AG08396 (cell line): Measurements from ENCODE around the gene ZNF627.
"Not testable (repeated sequence)": the region's sequence is repeated elsewhere in the genome, so short reads cannot be mapped to it uniquely, and the experiment has no call there.

Experiments
- DNase-seq: peaks from one replicate; pipeline ENCODE4 v3.0.0; 2012; ENCODE audit warnings: low spot score, mixed read lengths

ZNF627 gene

GRCh38 chr19:11597202-11598102, at the start of gene ZNF627:
TSS of gene ZNF627 (plus strand) at chr19:11597483. CDS start at chr19:11597628, 145 bp downstream.
- DNase-seq, result peak; percentile 99

- no peak for DNase-seq
Measured at GRCh38 chr19:11547929-11548700, 49.2 kb upstream of the ZNF627 start.

DNA sequence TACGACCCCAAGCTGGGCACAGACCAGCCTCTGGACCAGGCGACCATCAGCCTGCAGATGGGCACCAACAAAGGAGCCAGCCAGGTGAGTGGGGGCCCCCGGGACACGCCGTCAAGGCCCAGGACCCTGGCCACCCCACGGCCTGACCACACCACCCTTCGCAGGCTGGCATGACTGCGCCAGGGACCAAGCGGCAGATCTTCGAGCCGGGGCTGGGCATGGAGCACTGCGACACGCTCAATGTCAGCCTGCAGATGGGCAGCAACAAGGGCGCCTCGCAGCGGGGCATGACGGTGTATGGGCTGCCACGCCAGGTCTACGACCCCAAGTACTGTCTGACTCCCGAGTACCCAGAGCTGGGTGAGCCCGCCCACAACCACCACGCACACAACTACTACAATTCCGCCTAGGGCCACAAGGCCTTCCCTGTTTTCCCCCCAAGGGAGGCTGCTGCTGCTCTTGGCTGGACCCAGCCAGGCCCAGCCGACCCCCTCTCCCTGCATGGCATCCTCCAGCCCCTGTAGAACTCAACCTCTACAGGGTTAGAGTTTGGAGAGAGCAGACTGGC, 47.8 kb upstream of the ZNF627 start:
- DNase-seq, result no peak

GRCh38 chr19:11550265-11550664, 47.0 kb upstream of the ZNF627 start:
- DNase-seq, result no peak

DNA sequence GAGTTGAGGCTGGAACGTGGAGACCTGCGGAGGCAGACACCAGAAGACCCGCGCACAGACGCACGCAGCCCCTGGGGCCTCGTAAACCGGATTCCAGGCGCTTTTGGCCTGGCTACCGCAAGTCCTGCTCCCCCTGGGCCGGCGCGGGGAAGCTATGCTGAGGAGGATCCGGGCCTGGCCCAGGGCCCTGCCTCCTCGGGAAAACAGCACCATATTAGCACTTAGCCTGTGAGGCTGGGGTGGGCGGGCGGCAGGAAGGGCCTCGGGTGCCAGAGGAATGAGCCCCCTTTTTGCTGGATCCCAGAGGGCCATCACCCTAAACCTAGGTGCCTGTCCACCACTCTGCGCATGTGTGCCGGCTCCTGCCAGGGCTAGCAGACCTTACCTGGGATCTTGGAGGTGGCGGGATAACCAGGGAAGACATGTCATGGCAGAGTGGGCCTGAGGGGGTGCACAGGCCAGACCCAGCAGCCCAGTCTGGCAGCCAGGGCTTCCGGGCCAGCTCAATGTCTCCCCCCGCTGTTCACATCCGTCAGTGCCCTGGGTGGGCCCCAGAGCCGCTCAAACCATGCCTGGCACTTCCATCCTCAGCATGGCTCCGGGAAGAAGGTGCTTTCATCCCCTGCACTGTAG, 45.6 kb upstream of the ZNF627 start:
- no peak for DNase-seq

- no peak for DNase-seq
Measured at GRCh38 chr19:11552666-11553372, 44.5 kb upstream of the ZNF627 start.

GRCh38 chr19:11554160-11554559, 43.1 kb upstream of the ZNF627 start:
- DNase-seq, result no peak

DNA sequence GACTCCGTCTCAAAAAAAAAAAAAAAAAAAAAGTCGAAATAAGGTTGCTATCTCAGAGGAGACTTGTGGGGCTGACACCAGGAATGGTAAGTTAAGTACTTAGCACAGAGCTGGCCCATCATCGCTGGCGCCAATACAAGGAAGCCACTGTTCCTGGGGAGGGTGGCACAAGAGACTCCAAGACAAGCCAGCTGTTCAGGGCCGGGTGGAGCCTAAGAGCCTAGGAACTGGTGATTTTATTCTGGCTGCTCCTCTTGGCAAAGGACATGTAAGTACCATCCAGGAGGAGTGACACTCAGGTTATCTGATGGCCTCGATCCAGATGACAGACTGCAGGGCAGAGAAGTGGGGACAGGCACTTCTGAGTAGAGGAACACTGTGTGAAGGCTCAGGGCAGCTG, 42.0 kb upstream of the ZNF627 start:
- DNase-seq, result no peak

DNA sequence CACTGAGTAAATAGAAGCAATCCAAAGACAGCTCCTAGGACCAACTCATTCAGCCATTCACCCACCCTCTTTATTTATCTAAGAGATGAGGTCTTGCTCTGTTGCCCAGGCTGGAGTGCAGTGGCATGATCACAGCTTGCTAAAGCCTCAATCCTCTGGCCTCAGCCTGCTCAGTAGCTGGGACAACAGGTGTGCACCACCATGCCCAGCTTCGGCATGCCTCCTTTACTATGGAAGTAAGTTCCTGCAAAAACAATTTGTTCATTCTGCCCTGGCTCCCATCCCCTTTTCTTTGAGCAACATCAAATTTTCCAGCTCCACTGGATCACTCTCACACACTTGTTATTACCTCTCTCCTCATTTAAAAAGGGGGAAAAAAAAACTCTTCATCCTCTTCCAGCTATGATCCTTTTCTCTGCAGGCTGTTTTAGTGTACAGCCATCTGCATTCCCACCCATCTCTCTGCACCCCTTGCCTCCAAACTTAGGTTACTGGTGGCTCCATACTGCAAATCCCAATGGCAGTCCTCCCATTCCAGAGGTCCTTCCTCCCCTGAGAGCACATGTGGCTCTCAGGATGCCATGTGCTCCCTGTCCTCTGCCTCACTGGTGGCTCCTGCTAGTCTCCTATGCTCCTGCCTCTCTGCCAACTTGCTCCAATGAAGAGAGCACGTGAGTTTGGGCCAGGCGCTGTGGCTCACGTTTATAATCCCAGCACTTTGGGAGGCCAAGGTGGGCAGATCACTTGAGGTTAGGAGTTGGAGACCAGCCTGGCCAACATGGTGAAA, 40.5 kb upstream of the ZNF627 start:
- DNase-seq, result no peak

GRCh38 chr19:11558881-11559828, 38.1 kb upstream of the ZNF627 start, which contains the start of gene ELOF1:
TSS of gene ELOF1 (minus strand) at chr19:11559230. CDS start at chr19:11554347, 4,883 bp downstream.
- DNase-seq, result peak; percentile 99

GRCh38 chr19:11560404-11561051, 36.8 kb upstream of the ZNF627 start:
- peak; percentile 71 for DNase-seq

- DNase-seq, result no peak
Measured at GRCh38 chr19:11563532-11563931, 33.8 kb upstream of the ZNF627 start.

DNA sequence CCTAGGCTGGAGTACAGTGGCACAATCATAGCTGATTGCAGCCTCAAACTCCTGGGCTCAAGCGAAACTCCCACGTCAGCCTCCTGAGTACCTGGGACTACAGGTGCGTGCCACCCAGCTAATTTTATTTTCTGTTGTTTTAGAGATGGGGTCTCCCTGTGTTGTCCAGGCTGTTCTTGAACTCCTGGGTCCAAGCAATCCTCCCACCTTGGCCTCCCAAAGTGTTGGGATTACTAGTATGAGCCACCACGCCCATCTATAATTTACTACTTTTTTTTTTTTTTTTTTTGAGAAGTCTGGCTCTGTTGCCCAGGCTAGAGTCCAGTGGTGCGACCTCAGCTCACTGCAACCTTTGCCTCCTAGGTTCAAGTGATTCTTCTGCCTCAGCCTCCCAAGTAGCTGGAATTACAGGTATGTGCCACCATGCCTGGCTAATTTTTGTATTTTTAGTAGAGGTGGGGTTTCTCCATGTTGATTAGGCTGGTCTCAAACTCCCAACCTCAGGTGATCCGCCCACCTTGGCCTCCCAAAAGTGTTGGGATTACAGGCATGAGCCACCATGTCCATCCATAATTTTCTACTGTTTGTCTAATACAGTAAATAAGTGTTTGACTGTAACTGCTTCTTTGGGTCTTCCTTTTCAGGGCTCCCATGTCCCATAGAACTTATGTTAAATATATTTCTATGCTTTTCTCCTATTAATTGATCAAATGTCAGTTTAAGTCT, 33.0 kb upstream of the ZNF627 start:
- DNase-seq, result not testable (repeated sequence)

GRCh38 chr19:11565649-11565980, 31.7 kb upstream of the ZNF627 start:
- DNase-seq, result not testable (repeated sequence)

DNA sequence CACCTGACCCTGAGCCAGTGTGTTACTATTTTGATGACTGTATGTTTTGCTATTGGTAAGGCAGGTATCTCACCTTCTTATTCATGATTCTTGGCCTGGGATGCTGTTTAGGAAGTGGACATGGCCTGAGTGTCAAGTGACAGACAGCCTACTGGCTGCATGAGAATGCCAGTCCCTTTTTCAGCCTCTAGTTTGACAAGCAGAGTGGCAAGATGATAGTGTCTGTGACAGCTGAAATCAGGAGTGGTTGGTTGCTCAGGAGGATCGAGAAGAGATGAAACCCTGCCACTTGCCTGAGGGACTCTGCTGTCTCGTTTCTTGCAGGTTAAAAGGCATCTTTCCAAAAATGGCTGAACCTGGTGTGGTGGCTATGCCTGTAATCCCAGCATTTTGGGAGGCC, 31.1 kb upstream of the ZNF627 start:
- DNase-seq, result no peak

DNA sequence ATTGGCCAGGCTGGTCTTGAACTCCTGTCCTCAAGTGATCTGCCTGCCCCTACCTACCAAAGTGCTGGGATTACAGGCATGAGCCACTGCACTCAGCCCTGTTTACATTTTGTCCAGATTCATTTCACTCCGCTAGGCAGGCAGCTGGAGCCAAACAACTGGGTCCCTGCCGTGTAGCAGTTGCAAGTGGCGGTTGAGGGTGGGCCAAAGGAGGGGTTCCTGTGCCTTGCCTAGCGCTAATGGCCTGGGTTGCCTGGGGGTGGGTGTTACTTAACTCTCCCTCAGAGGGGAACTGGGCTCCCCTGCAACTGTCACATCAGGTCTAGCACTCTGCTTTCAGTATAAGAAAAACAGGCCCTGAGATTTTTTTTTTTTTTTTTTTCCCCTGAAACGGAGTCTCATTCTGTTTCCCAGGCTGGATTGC, 27.2 kb upstream of the ZNF627 start:
- no peak for DNase-seq

DNA sequence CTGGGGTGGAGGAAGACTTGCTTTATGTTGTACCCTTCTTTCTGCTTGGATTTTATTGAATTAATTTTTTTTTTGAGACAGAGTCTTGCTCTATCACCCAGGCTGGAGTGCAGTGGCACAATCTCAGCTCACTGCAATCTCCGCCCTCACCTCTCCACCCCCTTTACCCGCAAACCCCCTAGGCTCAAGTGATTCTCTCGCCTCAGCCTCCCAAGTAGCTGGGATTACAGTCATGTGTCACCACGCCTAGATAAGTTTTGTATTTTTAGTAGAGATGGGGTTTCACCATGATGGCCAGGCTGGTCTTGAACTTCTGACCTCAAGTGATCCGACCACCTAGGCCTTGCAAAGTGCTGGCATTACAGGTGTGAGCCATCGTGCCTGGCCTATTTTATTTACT, 23.9 kb upstream of the ZNF627 start:
- DNase-seq, result not testable (repeated sequence)

GRCh38 chr19:11573763-11574162, 23.5 kb upstream of the ZNF627 start:
- DNase-seq, result not testable (repeated sequence)
